ENCODE data around the gene XRCC5. TPM values are rescaled to one million over a fixed set of nuclear protein-coding genes. Genes with fewer than 3 reads are reported as not detected.

XRCC5 gene
- total and polyA plus RNA-seq, 2 donors (not counting 3 experiments of a cell fraction or from before 2014, with no cell fraction given): 267 to 319 TPM

DNA sequence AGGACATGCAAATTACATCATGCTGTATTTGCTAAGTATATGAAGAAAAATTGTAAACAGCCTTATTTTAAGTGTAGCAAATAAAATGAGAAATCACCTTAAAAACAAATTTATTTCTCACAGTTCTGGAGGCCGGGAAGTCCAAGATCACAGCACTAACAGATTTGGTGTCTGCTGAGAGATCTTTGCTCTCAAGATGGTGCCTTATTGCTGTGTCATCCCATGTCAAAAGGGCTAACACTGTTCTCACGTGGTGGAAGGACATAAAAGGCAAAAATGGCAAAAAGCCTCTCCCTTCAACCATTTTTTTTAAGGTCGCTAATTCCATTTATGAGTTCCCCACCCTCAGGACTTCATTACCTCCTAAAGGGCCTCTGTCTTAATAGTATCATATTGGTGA, 12.1 kb downstream of the XRCC5 start:
- Histone ChIP-seq H3K9me1 (replicated peaks; ENCODE audit: control insufficient read depth, extremely low read depth, insufficient read depth, low read length) (no peaks in the 10 kb centered on the region), H3K4me1 (ENCODE audit: control insufficient read depth, extremely low read depth, insufficient read depth, low read length) (peaks cover 3% of the 10 kb centered on the region), H3K9ac (replicated peaks; ENCODE audit: extremely low read depth, insufficient read depth, low read length) (no peak overlapping the region), H3K27me3 (ENCODE audit: control insufficient read depth in 2 of 2, insufficient read depth in 2 of 2, low read length in 2 of 2) (no peaks in the 10 kb centered on the region), H3K4me2 (ENCODE audit: insufficient read depth, low read length) (no peak overlapping the region), H3K4me3 (replicated peaks in 1 of 3; ENCODE audit: insufficient read depth in 1 of 3, low read depth in 1 of 3, low read length in 3 of 3) (no peak overlapping the region), H3K36me3 (ENCODE audit: control insufficient read depth in 2 of 2, extremely low read depth in 1 of 2, insufficient read depth in 2 of 2, low read length in 2 of 2) (peaks cover 38 to 58% of the 10 kb centered on the region in 2 experiments), H3K79me2 (ENCODE audit: control insufficient read depth, insufficient read depth, low read length) (peaks cover 62% of the 10 kb centered on the region), H2AFZ (ENCODE audit: low read depth, low read length) (no peak overlapping the region), H3K27ac (ENCODE audit: insufficient read depth, low read depth, low read length) (no peak overlapping the region), H3K9me3 (replicated peaks; ENCODE audit: control insufficient read depth, insufficient read depth, low read length) (no peaks in the 10 kb centered on the region), H4K20me1 (replicated peaks; ENCODE audit: control insufficient read depth, extremely low read depth, insufficient read depth, low read length) (no peaks in the 10 kb centered on the region)
- FAIRE-seq: no peak
- CTCF ChIA-PET: interaction anchor here (1.2 kb wide), 1 partner anchor 20 kb away, joined by 3 read pairs; no protein-coding TSS in a partner anchor
- DNase-seq (ENCODE audit: low read depth, low spot score): no peak
- POLR2A ChIA-PET: no interaction called here
- intact Hi-C loops (cut with micrococcal nuclease): loop anchor here (5.0 kb wide), 1 partner anchor 36 kb away; no protein-coding TSS in a partner anchor
- no TSS peak for BruUV-seq (replicated peaks)
- TF ChIP-seq POLR2AphosphoS5 (IDR thresholded peaks at IDR 0.05; ENCODE audit: insufficient read depth, low read depth, low read length): no peak
- TF ChIP-seq MAX (IDR thresholded peaks at IDR 0.05; ENCODE audit: insufficient read depth, insufficient read length): no peak
- no peak for TF ChIP-seq GATA2 (IDR thresholded peaks at IDR 0.05; ENCODE audit: insufficient read depth, insufficient read length, low read depth, low read length)
- TF ChIP-seq POLR2A (IDR thresholded peaks at IDR 0.05; ENCODE audit: low read depth, low read length): no peak
- no peak for TF ChIP-seq MYC (IDR thresholded peaks at IDR 0.05; ENCODE audit: low read depth, low read length)
- TF ChIP-seq, protein P1, sequence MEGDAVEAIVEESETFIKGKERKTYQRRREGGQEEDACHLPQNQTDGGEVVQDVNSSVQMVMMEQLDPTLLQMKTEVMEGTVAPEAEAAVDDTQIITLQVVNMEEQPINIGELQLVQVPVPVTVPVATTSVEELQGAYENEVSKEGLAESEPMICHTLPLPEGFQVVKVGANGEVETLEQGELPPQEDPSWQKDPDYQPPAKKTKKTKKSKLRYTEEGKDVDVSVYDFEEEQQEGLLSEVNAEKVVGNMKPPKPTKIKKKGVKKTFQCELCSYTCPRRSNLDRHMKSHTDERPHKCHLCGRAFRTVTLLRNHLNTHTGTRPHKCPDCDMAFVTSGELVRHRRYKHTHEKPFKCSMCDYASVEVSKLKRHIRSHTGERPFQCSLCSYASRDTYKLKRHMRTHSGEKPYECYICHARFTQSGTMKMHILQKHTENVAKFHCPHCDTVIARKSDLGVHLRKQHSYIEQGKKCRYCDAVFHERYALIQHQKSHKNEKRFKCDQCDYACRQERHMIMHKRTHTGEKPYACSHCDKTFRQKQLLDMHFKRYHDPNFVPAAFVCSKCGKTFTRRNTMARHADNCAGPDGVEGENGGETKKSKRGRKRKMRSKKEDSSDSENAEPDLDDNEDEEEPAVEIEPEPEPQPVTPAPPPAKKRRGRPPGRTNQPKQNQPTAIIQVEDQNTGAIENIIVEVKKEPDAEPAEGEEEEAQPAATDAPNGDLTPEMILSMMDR (IDR thresholded peaks at IDR 0.05; ENCODE audit: extremely low read depth in 1 of 2, insufficient read depth in 1 of 2, low read depth in 1 of 2, low read length in 2 of 2): no peak
- no peak for TF ChIP-seq FOS (IDR thresholded peaks at IDR 0.05; ENCODE audit: borderline replicate concordance, insufficient read depth, low read length)
- TF ChIP-seq EZH2 (IDR thresholded peaks at IDR 0.05; ENCODE audit: borderline replicate concordance, low read depth, low read length, severe bottlenecking): no peak
- no peak for TF ChIP-seq JUN (IDR thresholded peaks at IDR 0.05; ENCODE audit: borderline replicate concordance, insufficient read depth, insufficient read length, low read depth)
- dilution Hi-C loops (cut with MboI; ENCODE audit: extremely low pct_ligation_motif_present, low sequenced_read_pairs): no loop called here

Data from endothelial cell of umbilical vein (primary cell).